HCT116 (cell line): ENCODE data around the gene RWDD3. TPM values are rescaled to one million over a fixed set of nuclear protein-coding genes. Genes with fewer than 3 reads are reported as not detected.

Experiments used
- ATAC-seq: fragments of 200-7000 bp; cut with Tn5 transposase; 2 replicates; pipeline ENCODE4 v1.9.1; 2020; ENCODE audit warnings: mild to moderate bottlenecking, moderate library complexity
- BruUV-seq: library from RNA; stranded (reverse); fragments of 400-500 nt; replicated peaks from 2 replicates; lab custom pipeline; 2021; lab: Mats Ljungman, UMichigan
- CTCF ChIA-PET: fragments of 300-600 bp; sonication (Branson Sonifier 250); formaldehyde crosslinking; loops from one replicate; lab custom pipeline; 2021; ENCODE audit warnings: antibody characterized with exemption; lab: Charles Lee
- POLR2A ChIA-PET: fragments of 300-600, 350-600 bp; sonication (Branson Sonifier 250); formaldehyde crosslinking; loops from one replicate; lab custom pipeline; 2021; ENCODE audit warnings: antibody characterized with exemption; lab: Charles Lee
- RAD21 ChIA-PET, 2 experiments: fragments of 300-600 bp; sonication (Branson Sonifier 250); formaldehyde crosslinking; loops; one replicate each; lab custom pipeline; 2023; ENCODE audit warnings: low total read pairs in 2 of 2; ENCODE audit not compliant: uncharacterized antibody in 2 of 2, unreplicated experiment in 2 of 2, low non-redundant PET in 1 of 2; lab: Charles Lee
- DNase-seq: peaks from one replicate; pipeline ENCODE4 v3.0.0-alpha.2; 2010; ENCODE audit warnings: low read depth, low spot score
- H2AFZ ChIP-seq: fragments of 200-600 bp; shearing (Covaris generic), sonication (generic); 2 replicates; pipeline ENCODE4 v1.6.1; 2017; ENCODE audit warnings: low read depth, mixed run types, mixed read lengths, antibody characterized with exemption, low read length; ENCODE audit not compliant: poor library complexity, severe bottlenecking
- H3K27ac ChIP-seq: 2 replicates; pipeline ENCODE4 v1.5.1; 2012; ENCODE audit warnings: low read depth, low read length
- H3K27me3 ChIP-seq: fragments of 200-600 bp; sonication (generic); 2 replicates; pipeline ENCODE4 v1.6.1; 2016; ENCODE audit warnings: mixed run types, low read length, mixed read lengths; ENCODE audit not compliant: insufficient read depth
- H3K36me3 ChIP-seq, 2 experiments: fragments of 200-500 bp in 1 of 2; fragments of 200-600 bp in 1 of 2; sonication (Bioruptor generic) in 1 of 2; sonication (generic) in 1 of 2; 2 replicates each; pipeline versions ENCODE4 v1.5.1 to v1.6.1; 2014 to 2016; ENCODE audit warnings: low read length in 2 of 2, inconsistent platforms in 1 of 2, mixed read lengths in 1 of 2, mixed run types in 1 of 2; ENCODE audit not compliant: insufficient read depth in 2 of 2, control insufficient read depth in 1 of 2
- H3K4me1 ChIP-seq, 2 experiments: fragments of 200-600 bp in 1 of 2; sonication (generic) in 1 of 2; 2 replicates each; pipeline versions ENCODE4 v1.5.1 to v1.6.1; 2012 to 2017; ENCODE audit warnings: low read length in 2 of 2, inconsistent platforms in 1 of 2, mild to moderate bottlenecking in 1 of 2, mixed read lengths in 1 of 2, mixed run types in 1 of 2, moderate library complexity in 1 of 2; ENCODE audit not compliant: insufficient read depth in 2 of 2, control insufficient read depth in 1 of 2
- H3K4me2 ChIP-seq: fragments of 200-600 bp; sonication (generic); 2 replicates; pipeline ENCODE4 v1.6.1; 2017; ENCODE audit warnings: mixed run types, low read length, mixed read lengths
- H3K4me3 ChIP-seq, 2 experiments: fragments of 200-600 bp in 1 of 2; sonication (generic) in 1 of 2; replicated peaks in 1 of 2; 2 replicates each; pipeline ENCODE4 v1.5.1; 2011 to 2016; ENCODE audit warnings: low read length in 2 of 2, control low read depth in 1 of 2, low read depth in 1 of 2, mild to moderate bottlenecking in 1 of 2, mixed read lengths in 1 of 2, mixed run types in 1 of 2
- H3K79me2 ChIP-seq: fragments of 200-600 bp; sonication (generic); 2 replicates; pipeline ENCODE4 v1.6.1; 2017; ENCODE audit warnings: mild to moderate bottlenecking, mixed run types, low read length, moderate library complexity, mixed read lengths; ENCODE audit not compliant: insufficient read depth
- H3K9ac ChIP-seq: fragments of 200-600 bp; sonication (generic); 2 replicates; pipeline ENCODE4 v1.6.1; 2016; ENCODE audit warnings: low read length, mixed read lengths
- H3K9me2 ChIP-seq: fragments of 200-600 bp; sonication (generic), shearing (Covaris generic); 2 replicates; pipeline ENCODE4 v1.6.1; 2017; ENCODE audit warnings: mixed run types, mild to moderate bottlenecking, moderate library complexity; ENCODE audit not compliant: insufficient read depth
- H3K9me3 ChIP-seq, 2 experiments: fragments of 200-500 bp in 1 of 2; fragments of 200-600 bp in 1 of 2; sonication (Bioruptor generic) in 1 of 2; sonication (generic) in 1 of 2; 2 replicates each; pipeline ENCODE4 v1.6.1; 2014 to 2017; ENCODE audit warnings: low read length in 2 of 2, mixed read lengths in 2 of 2, inconsistent platforms in 1 of 2, low read depth in 1 of 2, mild to moderate bottlenecking in 1 of 2, mixed run types in 1 of 2, moderate library complexity in 1 of 2; ENCODE audit not compliant: control insufficient read depth in 1 of 2, insufficient read depth in 1 of 2
- H4K20me1 ChIP-seq: fragments of 200-600 bp; sonication (generic), shearing (Covaris generic); 2 replicates; pipeline ENCODE4 v1.6.1; 2017; ENCODE audit warnings: mixed run types, mild to moderate bottlenecking, moderate library complexity; ENCODE audit not compliant: insufficient read depth
- EGR1 ChIP-seq: IDR thresholded peaks from 2 replicates; pipeline ENCODE4 v1.6.1; 2012; ENCODE audit warnings: low read depth
- ELF1 ChIP-seq: IDR thresholded peaks from 2 replicates; pipeline ENCODE4 v1.6.1; 2012; ENCODE audit warnings: low read depth, borderline replicate concordance
- EZH2phosphoT487 ChIP-seq: fragments of 200-600 bp; IDR thresholded peaks from 2 replicates; pipeline ENCODE4 v1.6.1; 2018; ENCODE audit warnings: antibody characterized with exemption, borderline replicate concordance
- JUND ChIP-seq: IDR thresholded peaks from 2 replicates; pipeline ENCODE4 v1.6.1; 2012
- POLR2AphosphoS5 ChIP-seq: IDR thresholded peaks from 2 replicates; pipeline ENCODE4 v1.6.1; 2011; ENCODE audit warnings: mild to moderate bottlenecking, low read depth, low read length, moderate library complexity
- SIN3A ChIP-seq: IDR thresholded peaks from 2 replicates; pipeline ENCODE4 v1.6.1; 2012; ENCODE audit warnings: low read depth
- SP1 ChIP-seq: IDR thresholded peaks from 2 replicates; pipeline ENCODE4 v1.6.1; 2012; ENCODE audit warnings: low read depth
- SRF ChIP-seq: IDR thresholded peaks from 2 replicates; pipeline ENCODE4 v1.6.1; 2012; ENCODE audit warnings: low read depth
- TCF7L2 ChIP-seq: IDR thresholded peaks from 2 replicates; pipeline ENCODE4 v1.7.0; 2011; ENCODE audit warnings: borderline replicate concordance, inconsistent platforms; ENCODE audit not compliant: insufficient read depth, insufficient read length; ENCODE audit errors: extremely low read depth
- YY1 ChIP-seq: IDR thresholded peaks from 2 replicates; pipeline ENCODE4 v1.6.1; 2011; ENCODE audit warnings: low read length, low read depth, moderate library complexity, mild to moderate bottlenecking; ENCODE audit not compliant: insufficient replicate concordance; ENCODE audit errors: extremely low read depth
- intact Hi-C: fragments of 100-400 bp; cut with micrococcal nuclease; formaldehyde crosslinking; loops from 2 replicates; pipeline ENCODE4 v1.10.0; 2022
- total RNA-seq: library from RNA; stranded (reverse); gene quantifications from one replicate; pipeline ENCODE4 v1.2.1, GENCODE V29; 2021; ENCODE audit not compliant: unreplicated experiment
- TF ChIP-seq, protein P1 (sequence below), 3 experiments: fragments of 200-600 bp in 1 of 3; sonication (generic) in 1 of 3; IDR thresholded peaks in 2 of 3; conservative IDR thresholded peaks in 1 of 3; 2 replicates each; pipeline ENCODE4 v1.5.1; 2012 to 2017; ENCODE audit warnings: low read depth in 2 of 3, low read length in 2 of 3, antibody characterized with exemption in 1 of 3, borderline replicate concordance in 1 of 3, control low read depth in 1 of 3, mild to moderate bottlenecking in 1 of 3, mixed read lengths in 1 of 3, mixed run types in 1 of 3, moderate library complexity in 1 of 3; ENCODE audit not compliant: insufficient read depth in 1 of 3
- TF ChIP-seq, protein P2 (sequence below): IDR thresholded peaks from 2 replicates; pipeline ENCODE4 v1.6.1; 2012; ENCODE audit warnings: low read depth
- TF ChIP-seq, protein P3 (sequence below): IDR thresholded peaks from 2 replicates; pipeline ENCODE4 v1.6.1; 2012

Gene RWDD3
- total RNA-seq, 1 experiment from 2014 or later = 12.4 TPM

DNA sequence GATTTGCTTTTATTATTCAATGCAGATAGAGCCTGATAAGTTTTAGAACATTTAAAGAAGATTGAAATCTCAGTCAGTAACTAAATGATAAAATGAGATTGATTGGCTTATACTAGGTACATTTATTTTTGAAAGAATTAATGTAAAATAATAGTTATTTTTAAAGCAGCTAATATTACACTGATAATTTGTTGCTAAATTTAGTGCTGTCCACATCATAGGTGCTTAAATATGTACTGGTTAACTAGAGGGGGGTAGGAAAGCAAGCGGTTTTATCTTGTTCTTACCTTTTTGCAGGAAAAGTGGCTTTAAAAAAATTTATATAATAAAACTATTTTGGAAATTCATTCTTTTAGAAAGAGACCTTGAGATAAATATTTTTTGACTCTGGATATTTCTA is 40.4 kb upstream of the RWDD3 start:
- Histone ChIP-seq H3K27ac (no peak overlapping the region), H4K20me1 (no peaks in the 10 kb centered on the region), H3K36me3 (no peaks in the 10 kb centered on the region), H3K4me2 (no peak overlapping the region), H3K27me3 (no peaks in the 10 kb centered on the region), H3K4me1 (no peaks in the 10 kb centered on the region), H3K9me3 (no peaks in the 10 kb centered on the region), H3K9ac (no peak overlapping the region), H3K9me2 (no peaks in the 10 kb centered on the region), H2AFZ (no peak overlapping the region), H3K79me2 (no peaks in the 10 kb centered on the region), H3K4me3 (no peak overlapping the region)
- no peak for DNase-seq
- TF ChIP-seq, protein P1, sequence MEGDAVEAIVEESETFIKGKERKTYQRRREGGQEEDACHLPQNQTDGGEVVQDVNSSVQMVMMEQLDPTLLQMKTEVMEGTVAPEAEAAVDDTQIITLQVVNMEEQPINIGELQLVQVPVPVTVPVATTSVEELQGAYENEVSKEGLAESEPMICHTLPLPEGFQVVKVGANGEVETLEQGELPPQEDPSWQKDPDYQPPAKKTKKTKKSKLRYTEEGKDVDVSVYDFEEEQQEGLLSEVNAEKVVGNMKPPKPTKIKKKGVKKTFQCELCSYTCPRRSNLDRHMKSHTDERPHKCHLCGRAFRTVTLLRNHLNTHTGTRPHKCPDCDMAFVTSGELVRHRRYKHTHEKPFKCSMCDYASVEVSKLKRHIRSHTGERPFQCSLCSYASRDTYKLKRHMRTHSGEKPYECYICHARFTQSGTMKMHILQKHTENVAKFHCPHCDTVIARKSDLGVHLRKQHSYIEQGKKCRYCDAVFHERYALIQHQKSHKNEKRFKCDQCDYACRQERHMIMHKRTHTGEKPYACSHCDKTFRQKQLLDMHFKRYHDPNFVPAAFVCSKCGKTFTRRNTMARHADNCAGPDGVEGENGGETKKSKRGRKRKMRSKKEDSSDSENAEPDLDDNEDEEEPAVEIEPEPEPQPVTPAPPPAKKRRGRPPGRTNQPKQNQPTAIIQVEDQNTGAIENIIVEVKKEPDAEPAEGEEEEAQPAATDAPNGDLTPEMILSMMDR (IDR thresholded peaks at IDR 0.05 in 2 of 3, conservative IDR thresholded peaks at IDR 0.05 in 1 of 3; ENCODE audit: borderline replicate concordance in 1 of 3, insufficient read depth in 1 of 3, low read depth in 2 of 3, low read length in 2 of 3) = no peak
- TF ChIP-seq TCF7L2 (no peak), SRF (no peak), SIN3A (no peak), ELF1 (no peak), YY1 (no peak), EZH2phosphoT487 (no peak), EGR1 (no peak), SP1 (no peak), POLR2AphosphoS5 (no peak), JUND (no peak)
- TF ChIP-seq, protein P2, sequence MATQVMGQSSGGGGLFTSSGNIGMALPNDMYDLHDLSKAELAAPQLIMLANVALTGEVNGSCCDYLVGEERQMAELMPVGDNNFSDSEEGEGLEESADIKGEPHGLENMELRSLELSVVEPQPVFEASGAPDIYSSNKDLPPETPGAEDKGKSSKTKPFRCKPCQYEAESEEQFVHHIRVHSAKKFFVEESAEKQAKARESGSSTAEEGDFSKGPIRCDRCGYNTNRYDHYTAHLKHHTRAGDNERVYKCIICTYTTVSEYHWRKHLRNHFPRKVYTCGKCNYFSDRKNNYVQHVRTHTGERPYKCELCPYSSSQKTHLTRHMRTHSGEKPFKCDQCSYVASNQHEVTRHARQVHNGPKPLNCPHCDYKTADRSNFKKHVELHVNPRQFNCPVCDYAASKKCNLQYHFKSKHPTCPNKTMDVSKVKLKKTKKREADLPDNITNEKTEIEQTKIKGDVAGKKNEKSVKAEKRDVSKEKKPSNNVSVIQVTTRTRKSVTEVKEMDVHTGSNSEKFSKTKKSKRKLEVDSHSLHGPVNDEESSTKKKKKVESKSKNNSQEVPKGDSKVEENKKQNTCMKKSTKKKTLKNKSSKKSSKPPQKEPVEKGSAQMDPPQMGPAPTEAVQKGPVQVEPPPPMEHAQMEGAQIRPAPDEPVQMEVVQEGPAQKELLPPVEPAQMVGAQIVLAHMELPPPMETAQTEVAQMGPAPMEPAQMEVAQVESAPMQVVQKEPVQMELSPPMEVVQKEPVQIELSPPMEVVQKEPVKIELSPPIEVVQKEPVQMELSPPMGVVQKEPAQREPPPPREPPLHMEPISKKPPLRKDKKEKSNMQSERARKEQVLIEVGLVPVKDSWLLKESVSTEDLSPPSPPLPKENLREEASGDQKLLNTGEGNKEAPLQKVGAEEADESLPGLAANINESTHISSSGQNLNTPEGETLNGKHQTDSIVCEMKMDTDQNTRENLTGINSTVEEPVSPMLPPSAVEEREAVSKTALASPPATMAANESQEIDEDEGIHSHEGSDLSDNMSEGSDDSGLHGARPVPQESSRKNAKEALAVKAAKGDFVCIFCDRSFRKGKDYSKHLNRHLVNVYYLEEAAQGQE = no peak
- TF ChIP-seq, protein P3, sequence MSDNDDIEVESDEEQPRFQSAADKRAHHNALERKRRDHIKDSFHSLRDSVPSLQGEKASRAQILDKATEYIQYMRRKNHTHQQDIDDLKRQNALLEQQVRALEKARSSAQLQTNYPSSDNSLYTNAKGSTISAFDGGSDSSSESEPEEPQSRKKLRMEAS = no peak
- intact Hi-C loops = no loop called here
- CTCF ChIA-PET = no interaction called here
- RAD21 ChIA-PET = no interaction called here
- POLR2A ChIA-PET = no interaction called here
- no peak for ATAC-seq
- no TSS peak for BruUV-seq
